Mesendoderm (in vitro differentiated cells): ENCODE results near the gene SCUBE1.

Experiments
- DNase-seq: peaks from one replicate; pipeline ENCODE4 v3.0.0; 2013
- H2AK5ac ChIP-seq: 2 replicates; pipeline ENCODE4 v1.6.1; 2013; ENCODE audit warnings: low read length, inconsistent platforms
- H2BK120ac ChIP-seq: 2 replicates; pipeline ENCODE4 v1.6.1; 2013; ENCODE audit warnings: low read depth, mild to moderate bottlenecking, low read length, moderate library complexity, mixed read lengths
- H2BK15ac ChIP-seq: replicated peaks from 2 replicates; pipeline ENCODE4 v1.6.1; 2013; ENCODE audit warnings: low read depth, mild to moderate bottlenecking, moderate library complexity
- H2BK5ac ChIP-seq: 2 replicates; pipeline ENCODE4 v1.6.1; 2013; ENCODE audit warnings: low read length, inconsistent platforms
- H3K18ac ChIP-seq: 2 replicates; pipeline ENCODE4 v1.6.1; 2013; ENCODE audit warnings: mild to moderate bottlenecking, low read length, mixed read lengths
- H3K23ac ChIP-seq: one replicate; pipeline ENCODE4 v1.6.1; 2013; ENCODE audit warnings: low read length
- H3K27ac ChIP-seq: 2 replicates; pipeline ENCODE4 v1.5.1; 2013; ENCODE audit warnings: low read depth, mild to moderate bottlenecking, inconsistent platforms, low read length, moderate library complexity
- H3K27me3 ChIP-seq: 2 replicates; pipeline ENCODE4 v1.6.1; 2013; ENCODE audit warnings: low read length, control low read depth, mild to moderate bottlenecking, inconsistent platforms; ENCODE audit not compliant: insufficient read depth, poor library complexity
- H3K36me3 ChIP-seq: 2 replicates; pipeline ENCODE4 v1.6.1; 2013; ENCODE audit warnings: low read length, inconsistent platforms; ENCODE audit not compliant: control insufficient read depth, insufficient read depth
- H3K4ac ChIP-seq: one replicate; pipeline ENCODE4 v1.6.1; 2013; ENCODE audit warnings: low read depth, mild to moderate bottlenecking, low read length, moderate library complexity
- H3K4me1 ChIP-seq: 2 replicates; pipeline ENCODE4 v1.6.1; 2013; ENCODE audit warnings: low read depth, low read length, inconsistent platforms; ENCODE audit not compliant: control insufficient read depth
- H3K4me2 ChIP-seq: 2 replicates; pipeline ENCODE4 v1.6.1; 2013; ENCODE audit warnings: low read length
- H3K4me3 ChIP-seq: 2 replicates; pipeline ENCODE4 v1.5.1; 2013; ENCODE audit warnings: mild to moderate bottlenecking, low read length
- H3K56ac ChIP-seq: one replicate; pipeline ENCODE4 v1.6.1; 2013; ENCODE audit warnings: low read length
- H3K79me1 ChIP-seq: 2 replicates; pipeline ENCODE4 v1.6.1; 2013; ENCODE audit warnings: low read length, inconsistent platforms
- H3K79me2 ChIP-seq: 2 replicates; pipeline ENCODE4 v1.6.1; 2013; ENCODE audit warnings: mild to moderate bottlenecking, low read length; ENCODE audit not compliant: control insufficient read depth, insufficient read depth
- H3K9ac ChIP-seq: 2 replicates; pipeline ENCODE4 v1.6.1; 2013; ENCODE audit warnings: low read length, inconsistent platforms
- H4K5ac ChIP-seq: one replicate; pipeline ENCODE4 v1.6.1; 2013; ENCODE audit warnings: low read length
- H4K8ac ChIP-seq: one replicate; pipeline ENCODE4 v1.6.1; 2013; ENCODE audit warnings: low read depth, mild to moderate bottlenecking, control low read depth, low read length, moderate library complexity
- WGBS: extraction: QIAGEN DNeasy Blood & Tissue Kit; methylation state at CpG from one replicate; pipeline ENCODE4 v1.1.7; 2013; ENCODE audit warnings: low lambda C conversion rate, missing lambda C conversion rate; ENCODE audit not compliant: insufficient coverage; ENCODE audit errors: extremely low coverage; 5-methylcytosine and 5-hydroxymethylcytosine counted together

The SCUBE1 gene

DNA sequence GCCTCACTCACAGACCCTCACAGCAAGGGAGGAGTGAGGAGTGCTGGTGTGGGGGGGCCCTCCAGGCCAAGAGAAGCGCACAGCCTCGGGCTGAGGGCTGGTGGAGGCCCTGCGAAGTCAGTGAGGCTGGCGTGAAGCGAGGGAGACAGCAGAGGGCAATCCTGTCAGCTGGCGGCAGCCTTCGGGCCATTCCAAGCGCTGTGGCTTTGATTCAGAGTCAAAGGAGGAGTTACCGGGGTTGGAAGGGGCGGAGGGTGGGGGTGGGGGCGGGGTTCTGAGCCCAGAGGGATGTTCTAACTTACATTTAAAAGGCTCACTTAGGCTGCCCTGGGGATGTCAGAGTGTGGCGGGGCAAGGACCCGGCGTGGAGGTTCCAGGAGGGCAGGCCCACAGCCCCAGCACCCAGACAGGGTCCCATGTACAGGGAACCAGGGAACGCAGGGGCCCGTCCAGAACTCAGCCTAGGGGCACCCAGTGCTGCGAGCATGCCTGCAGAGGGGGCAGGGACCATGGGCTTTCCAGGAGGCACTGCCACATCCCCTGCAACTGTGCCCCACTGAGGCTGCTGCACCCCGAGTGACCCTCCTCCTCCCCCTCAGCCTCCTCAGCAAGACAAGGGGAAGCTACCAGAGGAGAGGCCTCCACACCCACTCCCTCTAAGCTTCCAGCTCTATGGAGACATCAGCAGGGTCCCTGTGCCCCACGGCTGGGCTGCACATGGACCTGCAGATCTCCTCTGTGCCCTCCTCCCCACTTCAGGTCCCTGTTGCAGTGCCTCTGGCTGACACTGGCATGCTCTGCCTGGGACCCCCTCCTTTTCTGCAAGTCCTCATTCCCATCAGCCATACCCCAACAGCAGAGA, 116.6 kb downstream of the SCUBE1 start:
- Histone ChIP-seq H3K18ac (no peak overlapping the region), H2BK15ac (no peak overlapping the region), H3K4ac (no peak overlapping the region), H3K79me2 (no peaks in the 10 kb centered on the region), H3K27me3 (no peaks in the 10 kb centered on the region), H3K27ac (no peak overlapping the region), H3K4me1 (peaks cover 4% of the 10 kb centered on the region), H3K4me3 (no peak overlapping the region), H2AK5ac (no peak overlapping the region), H3K79me1 (no peaks in the 10 kb centered on the region), H3K36me3 (no peaks in the 10 kb centered on the region), H2BK5ac (no peak overlapping the region), H3K23ac (no peak overlapping the region), H3K9ac (no peak overlapping the region), H3K56ac (peak overlapping the region; percentile 65), H4K5ac (no peak overlapping the region), H2BK120ac (no peak overlapping the region), H4K8ac (no peak overlapping the region), H3K4me2 (no peak overlapping the region)
- WGBS, result no CpG with 5 or more reads among the region's 19 CpGs
- DNase-seq, result peak; percentile 89

- no peaks in the 10 kb centered on the region for H3K79me2 ChIP-seq
- no peak overlapping the region for H3K56ac ChIP-seq
- no peaks in the 10 kb centered on the region for H3K36me3 ChIP-seq
- H3K18ac ChIP-seq, result no peak overlapping the region
- no peak overlapping the region for H3K4ac ChIP-seq
- no peak overlapping the region for H3K23ac ChIP-seq
- H2BK15ac ChIP-seq, result no peak overlapping the region
- no peak overlapping the region for H2AK5ac ChIP-seq
- no peak overlapping the region for H2BK5ac ChIP-seq
- no peaks in the 10 kb centered on the region for H3K79me1 ChIP-seq
- no peaks in the 10 kb centered on the region for H3K27me3 ChIP-seq
- H2BK120ac ChIP-seq, result no peak overlapping the region
- H4K8ac ChIP-seq, result no peak overlapping the region
- H3K4me1 ChIP-seq, result peaks cover 4% of the 10 kb centered on the region
- H3K4me2 ChIP-seq, result no peak overlapping the region
- no CpG with 5 or more reads among the region's 8 CpGs for WGBS
- H4K5ac ChIP-seq, result no peak overlapping the region
- H3K27ac ChIP-seq, result no peak overlapping the region
- H3K4me3 ChIP-seq, result no peak overlapping the region
- DNase-seq, result no peak
- H3K9ac ChIP-seq, result no peak overlapping the region
Observed at GRCh38 chr22:43225609-43226008, 117.6 kb downstream of the SCUBE1 start.

DNA sequence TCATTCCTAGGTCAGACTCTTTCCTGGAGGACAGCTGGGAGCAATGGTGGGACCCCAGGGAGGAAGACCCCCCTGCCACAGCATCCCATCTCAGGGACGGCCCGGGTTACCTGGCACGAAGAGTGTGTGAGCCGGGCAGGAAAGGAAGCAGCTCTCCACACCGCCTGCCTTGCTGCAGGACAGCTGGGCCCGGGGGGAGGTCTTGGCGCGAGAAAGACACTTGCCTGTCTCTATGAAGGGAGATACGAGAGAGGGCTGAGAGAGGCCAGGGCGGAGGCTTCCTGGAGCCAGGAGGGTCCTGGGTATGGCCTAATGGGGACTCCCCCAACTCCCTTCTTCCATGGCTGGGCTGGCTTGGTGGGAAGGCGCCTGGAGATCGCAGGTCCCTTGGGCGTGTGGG, 120.2 kb downstream of the SCUBE1 start:
- H3K18ac ChIP-seq, result no peak overlapping the region
- H3K27me3 ChIP-seq, result no peaks in the 10 kb centered on the region

GRCh38 chr22:43222262-43222661, 120.9 kb downstream of the SCUBE1 start:
- Histone ChIP-seq H3K4ac (no peak overlapping the region), H3K27ac (no peak overlapping the region), H2AK5ac (no peak overlapping the region), H4K5ac (no peak overlapping the region), H4K8ac (no peak overlapping the region), H3K9ac (no peak overlapping the region), H2BK5ac (no peak overlapping the region), H3K79me1 (no peaks in the 10 kb centered on the region), H3K36me3 (no peaks in the 10 kb centered on the region), H2BK15ac (no peak overlapping the region), H3K4me2 (no peak overlapping the region), H3K18ac (no peak overlapping the region), H3K4me3 (no peak overlapping the region), H3K23ac (no peak overlapping the region), H3K79me2 (no peaks in the 10 kb centered on the region), H3K56ac (no peak overlapping the region), H3K27me3 (no peaks in the 10 kb centered on the region), H2BK120ac (no peak overlapping the region), H3K4me1 (peaks cover 4% of the 10 kb centered on the region)
- no CpG with 5 or more reads among the region's 13 CpGs for WGBS
- no peak for DNase-seq

More for the DNA sequence above, 120.2 kb downstream of the SCUBE1 start:
- Histone ChIP-seq H3K79me2 (no peaks in the 10 kb centered on the region), H3K4me1 (peaks cover 4% of the 10 kb centered on the region), H3K27ac (no peak overlapping the region), H3K9ac (no peak overlapping the region), H4K5ac (no peak overlapping the region), H3K36me3 (no peaks in the 10 kb centered on the region), H2BK15ac (no peak overlapping the region), H3K56ac (no peak overlapping the region), H2BK120ac (no peak overlapping the region), H3K4me3 (no peak overlapping the region), H2AK5ac (no peak overlapping the region), H3K79me1 (no peaks in the 10 kb centered on the region), H3K4me2 (no peak overlapping the region), H3K23ac (no peak overlapping the region), H2BK5ac (no peak overlapping the region), H3K4ac (no peak overlapping the region), H4K8ac (no peak overlapping the region)
- no peak for DNase-seq
- WGBS, result no CpG with 5 or more reads among the region's 13 CpGs

- H3K79me2 ChIP-seq, result no peaks in the 10 kb centered on the region
- no peak overlapping the region for H2AK5ac ChIP-seq
- no peaks in the 10 kb centered on the region for H3K79me1 ChIP-seq
- no peak overlapping the region for H3K23ac ChIP-seq
- no peak overlapping the region for H2BK120ac ChIP-seq
- no peak overlapping the region for H3K27ac ChIP-seq
- H2BK5ac ChIP-seq, result no peak overlapping the region
- H3K18ac ChIP-seq, result no peak overlapping the region
- H3K4me2 ChIP-seq, result no peak overlapping the region
- no peak overlapping the region for H4K8ac ChIP-seq
- no peaks in the 10 kb centered on the region for H3K27me3 ChIP-seq
- H4K5ac ChIP-seq, result no peak overlapping the region
- no peaks in the 10 kb centered on the region for H3K36me3 ChIP-seq
- WGBS, result no CpG with 5 or more reads among the region's 22 CpGs
- no peak overlapping the region for H2BK15ac ChIP-seq
- no peaks in the 10 kb centered on the region for H3K4me1 ChIP-seq
- H3K9ac ChIP-seq, result no peak overlapping the region
- no peak overlapping the region for H3K56ac ChIP-seq
- DNase-seq, result no peak
- no peak overlapping the region for H3K4ac ChIP-seq
- no peak overlapping the region for H3K4me3 ChIP-seq
Observed at GRCh38 chr22:43220625-43221380, 122.4 kb downstream of the SCUBE1 start.
